HepG2 (cell line): Measurements from ENCODE around the gene GRIN3A. TPM values are rescaled to one million over a fixed set of nuclear protein-coding genes. Genes with fewer than 3 reads are reported as not detected.

Experiments
- ATAC-seq: fragments of 200-7000 bp; cut with Tn5 transposase; 3 replicates; pipeline ENCODE4 v1.9.1; 2020; ENCODE audit warnings: mild to moderate bottlenecking, moderate library complexity
- BruUV-seq: library from RNA; stranded (reverse); fragments of 400-500 nt; replicated peaks from 2 replicates; lab custom pipeline; 2021; lab: Mats Ljungman, UMichigan
- CTCF ChIA-PET: fragments of 300-600 bp; formaldehyde crosslinking; extraction: SDS; loops from one replicate; lab custom pipeline; 2021; ENCODE audit warnings: low total read pairs, inconsistent platforms, low intra/inter-chr PET ratio; lab: Yijun Ruan, JAX
- POLR2A ChIA-PET: fragments of 350-600 bp; sonication (Branson Sonifier 250); formaldehyde crosslinking; loops from one replicate; lab custom pipeline; 2020; ENCODE audit warnings: antibody characterized with exemption, inconsistent platforms; lab: Yijun Ruan, JAX
- DNase-seq: peaks from one replicate; pipeline ENCODE4 v3.0.0-alpha.2; 2015; ENCODE audit warnings: low spot score
- FAIRE-seq: peaks from 3 replicates; lab custom pipeline; 2011; peaks lifted over from hg19 to GRCh38; lab: Jason Lieb, UNC
- H2AFZ ChIP-seq: one replicate; pipeline ENCODE4 v1.6.1; 2011; ENCODE audit warnings: low read length, inconsistent platforms
- H3K27ac ChIP-seq: fragments of 300-600 bp; 3 replicates; pipeline ENCODE4 v1.8.0; 2011; ENCODE audit warnings: mixed run types, mild to moderate bottlenecking, mixed read lengths, low read length, inconsistent platforms; ENCODE audit not compliant: insufficient read depth; ENCODE audit errors: extremely low read length
- H3K27me3 ChIP-seq, 2 experiments: fragments of 200-600 bp in 1 of 2; 2 replicates in 1 of 2; 3 replicates in 1 of 2; pipeline versions ENCODE4 v1.6.0 to v1.8.0; 2011; ENCODE audit warnings: low read length in 2 of 2, mild to moderate bottlenecking in 2 of 2, moderate library complexity in 2 of 2, inconsistent platforms in 1 of 2; ENCODE audit not compliant: insufficient read depth in 2 of 2, control insufficient read depth in 1 of 2
- H3K36me3 ChIP-seq, 2 experiments: fragments of 200-600 bp in 1 of 2; replicated peaks in 1 of 2; 2 replicates in 1 of 2; 3 replicates in 1 of 2; pipeline versions ENCODE4 v1.5.1 to v1.8.0; 2011; ENCODE audit warnings: low read length in 2 of 2, inconsistent platforms in 1 of 2; ENCODE audit not compliant: insufficient read depth in 2 of 2, control insufficient read depth in 1 of 2
- H3K4me1 ChIP-seq: 2 replicates; pipeline ENCODE4 v1.5.1; 2012; ENCODE audit warnings: low read length, inconsistent platforms; ENCODE audit not compliant: insufficient read depth
- H3K4me2 ChIP-seq: 2 replicates; pipeline ENCODE4 v1.6.0; 2011; ENCODE audit warnings: low read depth, low read length, inconsistent platforms
- H3K4me3 ChIP-seq, 3 experiments: fragments of 200-600 bp in 1 of 3; sonication (generic), shearing (Covaris generic) in 1 of 3; replicated peaks in 1 of 3; 2 replicates each; pipeline ENCODE4 v1.5.1; 2011 to 2016; ENCODE audit warnings: low read length in 3 of 3, inconsistent platforms in 2 of 3, low read depth in 2 of 3, mild to moderate bottlenecking in 2 of 3, control low read depth in 1 of 3, mixed read lengths in 1 of 3; ENCODE audit not compliant: insufficient read depth in 1 of 3
- H3K79me2 ChIP-seq: one replicate; pipeline ENCODE4 v1.6.1; 2011; ENCODE audit warnings: low read length, inconsistent platforms; ENCODE audit not compliant: insufficient read depth
- H3K9ac ChIP-seq: 2 replicates; pipeline ENCODE4 v1.6.0; 2011; ENCODE audit warnings: mild to moderate bottlenecking, low read depth, low read length, inconsistent platforms; ENCODE audit not compliant: insufficient read depth
- H3K9me3 ChIP-seq: 2 replicates; pipeline ENCODE4 v1.5.1; 2012; ENCODE audit warnings: mild to moderate bottlenecking, low read length
- H4K20me1 ChIP-seq: 2 replicates; pipeline ENCODE4 v1.6.0; 2011; ENCODE audit warnings: inconsistent platforms, mild to moderate bottlenecking, low read length, moderate library complexity; ENCODE audit not compliant: insufficient read depth
- ARID3A ChIP-seq: IDR thresholded peaks from 2 replicates; pipeline ENCODE4 v1.6.1; 2012; ENCODE audit warnings: low read depth, low read length, improper control_type of control experiment
- HOXA7 ChIP-seq: sonication (generic); formaldehyde crosslinking; IDR thresholded peaks from 2 replicates; pipeline ENCODE4 v1.8.1; 2022; ENCODE audit warnings: mild to moderate bottlenecking, missing genetic modification reagents, moderate library complexity
- KDM3A ChIP-seq: IDR thresholded peaks from 2 replicates; pipeline ENCODE4 v1.6.1; 2018; ENCODE audit warnings: low read depth, missing compliant biosample characterization
- MIER2 ChIP-seq: IDR thresholded peaks from 2 replicates; pipeline ENCODE4 v1.6.1; 2016; ENCODE audit warnings: missing biosample characterization, missing genetic modification reagents
- NFAT5 ChIP-seq: sonication (generic); formaldehyde crosslinking; IDR thresholded peaks from 2 replicates; pipeline ENCODE4 v1.4.0; 2020; ENCODE audit warnings: missing genetic modification reagents
- SUZ12 ChIP-seq: fragments of 150-350 bp; IDR thresholded peaks from 2 replicates; pipeline ENCODE4 v1.6.1; 2014; ENCODE audit warnings: low read depth, low read length
- U2AF2 ChIP-seq: fragments of 200-400 bp; formaldehyde crosslinking; IDR thresholded peaks from 2 replicates; pipeline ENCODE4 v1.6.1; 2017; ENCODE audit warnings: low read depth, mild to moderate bottlenecking, low read length
- ZFP36L1 ChIP-seq: sonication (generic); formaldehyde crosslinking; IDR thresholded peaks from 2 replicates; pipeline ENCODE4 v1.8.0; 2022; ENCODE audit warnings: mild to moderate bottlenecking, missing genetic modification reagents, moderate library complexity
- ZFP62 ChIP-seq: sonication (generic); formaldehyde crosslinking; IDR thresholded peaks from 2 replicates; pipeline ENCODE4 v1.4.0; 2020; ENCODE audit warnings: missing genetic modification reagents
- ZNF143 ChIP-seq: sonication (generic); formaldehyde crosslinking; IDR thresholded peaks from 2 replicates; pipeline ENCODE4 v1.4.0; 2020; ENCODE audit warnings: missing genetic modification reagents
- ZNF292 ChIP-seq: sonication (generic); formaldehyde crosslinking; IDR thresholded peaks from 2 replicates; pipeline ENCODE4 v1.8.1; 2022; ENCODE audit warnings: mild to moderate bottlenecking, low read depth, missing genetic modification reagents, borderline replicate concordance
- ZNF335 ChIP-seq: sonication (generic); formaldehyde crosslinking; IDR thresholded peaks from 2 replicates; pipeline ENCODE4 v1.4.0; 2020; ENCODE audit warnings: missing genetic modification reagents
- ZNF605 ChIP-seq: sonication (generic); formaldehyde crosslinking; IDR thresholded peaks from 2 replicates; pipeline ENCODE4 v1.8.0; 2022; ENCODE audit warnings: mild to moderate bottlenecking, missing genetic modification reagents
- ZSCAN31 ChIP-seq: sonication (generic); formaldehyde crosslinking; IDR thresholded peaks from 2 replicates; pipeline ENCODE4 v1.5.0; 2020; ENCODE audit warnings: low read depth, mild to moderate bottlenecking, missing genetic modification reagents
- WGBS: methylation state at CpG from one replicate; pipeline ENCODE4 v1.1.6; 2017; ENCODE audit warnings: low lambda C conversion rate; 5-methylcytosine and 5-hydroxymethylcytosine counted together
- in situ Hi-C: cut with HindIII; loops from 2 replicates; pipeline ENCODE4 v1.10.0; 2017; ENCODE audit warnings: low pct_unique_long_range_greater_than_20kb; ENCODE audit not compliant: extremely low pct_ligation_motif_present
- intact Hi-C: fragments of 100-400 bp; cut with micrococcal nuclease; formaldehyde crosslinking; loops from one replicate; pipeline ENCODE4 v1.10.0; 2022; ENCODE audit not compliant: unreplicated experiment
- polyA plus RNA-seq, 8 experiments: library from polyadenylated mRNA; depleted of rRNA in 3 of 8; stranded (reverse) in 7 of 8; unstranded in 1 of 8; fragments of >200 nt; fragmentation: Illumina TruSeq in 4 of 8; extraction: Trizol in 4 of 8; gene quantifications; 2 replicates each; pipeline versions ENCODE4 v1.2.1 to v1.2.3, GENCODE V29; 2011 to 2016; ENCODE audit warnings: low read depth in 4 of 8, missing spikeins in 1 of 8, mixed read lengths in 1 of 8; ENCODE audit not compliant: insufficient read depth in 1 of 8
- total RNA-seq, 5 experiments: library from RNA; depleted of rRNA; stranded (reverse); fragments of >200 nt; fragmentation: Illumina TruSeq; extraction: Trizol; gene quantifications; 2 replicates each; pipeline ENCODE4 v1.2.3, GENCODE V29; 2016; ENCODE audit warnings: low read depth in 1 of 5

Gene GRIN3A
- total and polyA plus RNA-seq, 2 of the 13 experiments (the other 11 are each of a cell fraction or from before 2014, with no cell fraction given), result not detected

- no TSS peak for BruUV-seq
- ATAC-seq (no peak), FAIRE-seq (no peak), DNase-seq (no peak)
- 0% methylated on average over 2 of the region's 2 CpGs for WGBS
- Histone ChIP-seq H3K4me3 (no peak overlapping the region), H3K4me1 (no peaks in the 10 kb centered on the region), H4K20me1 (no peaks in the 10 kb centered on the region), H3K36me3 (no peaks in the 10 kb centered on the region), H3K9ac (no peak overlapping the region), H3K27me3 (no peaks in the 10 kb centered on the region), H3K27ac (no peak overlapping the region), H3K4me2 (no peak overlapping the region), H3K79me2 (no peaks in the 10 kb centered on the region)
- ChIA-PET POLR2A (no interaction called here), CTCF (no interaction called here)
- in situ Hi-C loops, result no loop called here
- intact Hi-C loops, result no loop called here
- TF ChIP-seq ZNF335 (no peak), ARID3A (no peak), ZFP62 (CRISPR knock-in tag) (no peak), HOXA7 (CRISPR knock-in tag) (no peak), KDM3A (CRISPR knock-in tag) (no peak)
- TF ChIP-seq, all 625 proteins: peak for 0
- no peaks in the 10 kb centered on the region for H3K9me3 ChIP-seq
- H2AFZ ChIP-seq, result no peak overlapping the region
Observed at GRCh38 chr9:101652601-101653175, 85.8 kb downstream of the GRIN3A start.

- Histone ChIP-seq H3K36me3 (no peaks in the 10 kb centered on the region), H4K20me1 (no peaks in the 10 kb centered on the region)
- TF ChIP-seq SUZ12, result no peak
- TF ChIP-seq ZNF292, result no peak
- TF ChIP-seq ZNF143, result no peak
- TF ChIP-seq MIER2 (CRISPR knock-in tag), result no peak
- no peak for TF ChIP-seq ZNF605 (CRISPR knock-in tag)
- TF ChIP-seq ZFP36L1 (CRISPR knock-in tag), result no peak
- no peak for TF ChIP-seq ZSCAN31 (CRISPR knock-in tag)
- no peak for TF ChIP-seq NFAT5 (CRISPR knock-in tag)
- no peak for TF ChIP-seq U2AF2
Observed at GRCh38 chr9:101650142-101650541, 88.3 kb downstream of the GRIN3A start.

More at GRCh38 chr9:101650142-101650541, 88.3 kb downstream of the GRIN3A start:
- Histone ChIP-seq H3K9me3 (no peaks in the 10 kb centered on the region), H3K4me1 (no peaks in the 10 kb centered on the region), H3K4me3 (no peak overlapping the region), H2AFZ (no peak overlapping the region), H3K4me2 (no peak overlapping the region), H3K79me2 (no peaks in the 10 kb centered on the region), H3K27me3 (no peaks in the 10 kb centered on the region), H3K27ac (no peak overlapping the region), H3K9ac (no peak overlapping the region)
- intact Hi-C loops (no loop called here), in situ Hi-C loops (no loop called here)
- CTCF ChIA-PET, result no interaction called here
- BruUV-seq, result no TSS peak
- no peak for FAIRE-seq
- no peak for ATAC-seq
- 0% methylated on average over 1 of the region's 1 CpG for WGBS
- no peak for DNase-seq
- POLR2A ChIA-PET, result no interaction called here
